ENCODE measurements around the gene TAS1R1.

TAS1R1 gene

DNA sequence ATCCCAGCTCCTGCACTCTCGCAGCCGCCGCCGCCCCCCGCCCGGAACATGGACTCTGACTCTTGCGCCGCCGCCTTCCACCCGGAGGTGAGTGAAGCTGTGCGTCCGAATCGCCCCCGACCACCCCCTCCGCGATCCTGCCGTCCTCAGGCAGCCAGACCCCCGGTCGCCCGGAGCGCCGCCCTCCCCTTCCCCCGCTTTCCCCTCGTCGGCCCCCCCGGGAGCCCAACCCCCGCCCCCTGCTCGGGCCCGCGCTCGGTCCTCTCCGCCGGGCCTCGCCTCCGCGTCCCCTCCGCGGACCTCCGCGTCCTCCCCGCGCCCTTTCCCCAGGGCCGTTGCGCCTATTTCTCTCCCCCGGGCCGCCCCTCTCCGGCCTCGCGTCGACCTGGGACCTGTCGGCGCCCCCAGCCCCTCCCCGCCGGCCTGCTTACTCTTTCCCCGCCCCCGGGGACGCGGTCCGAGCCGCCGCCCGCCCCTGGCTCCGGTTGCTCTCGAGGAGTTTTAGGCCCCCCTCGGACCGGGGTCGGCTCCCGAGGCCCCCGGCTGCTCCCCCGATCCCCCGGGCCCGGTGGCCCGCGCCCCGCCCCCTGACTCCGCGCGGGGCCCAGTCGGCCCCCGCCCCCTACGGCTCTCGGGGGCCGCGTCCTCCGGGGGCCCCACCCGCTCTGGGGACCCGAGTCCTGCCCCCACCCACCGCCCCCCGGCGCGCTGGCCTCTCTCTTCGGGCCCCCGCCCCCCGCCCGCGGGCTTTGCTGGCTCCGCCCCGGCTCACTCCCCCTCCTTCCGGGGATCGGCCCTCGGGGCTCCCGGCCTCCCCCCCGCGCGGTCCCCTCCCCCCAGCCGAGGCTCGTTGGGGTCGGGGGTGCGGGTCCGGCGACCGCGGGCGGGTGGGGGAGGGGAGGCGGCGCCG, 59.2 kb downstream of the TAS1R1 start:
- peak; percentile 47 to 52 for DNase-seq

DNA sequence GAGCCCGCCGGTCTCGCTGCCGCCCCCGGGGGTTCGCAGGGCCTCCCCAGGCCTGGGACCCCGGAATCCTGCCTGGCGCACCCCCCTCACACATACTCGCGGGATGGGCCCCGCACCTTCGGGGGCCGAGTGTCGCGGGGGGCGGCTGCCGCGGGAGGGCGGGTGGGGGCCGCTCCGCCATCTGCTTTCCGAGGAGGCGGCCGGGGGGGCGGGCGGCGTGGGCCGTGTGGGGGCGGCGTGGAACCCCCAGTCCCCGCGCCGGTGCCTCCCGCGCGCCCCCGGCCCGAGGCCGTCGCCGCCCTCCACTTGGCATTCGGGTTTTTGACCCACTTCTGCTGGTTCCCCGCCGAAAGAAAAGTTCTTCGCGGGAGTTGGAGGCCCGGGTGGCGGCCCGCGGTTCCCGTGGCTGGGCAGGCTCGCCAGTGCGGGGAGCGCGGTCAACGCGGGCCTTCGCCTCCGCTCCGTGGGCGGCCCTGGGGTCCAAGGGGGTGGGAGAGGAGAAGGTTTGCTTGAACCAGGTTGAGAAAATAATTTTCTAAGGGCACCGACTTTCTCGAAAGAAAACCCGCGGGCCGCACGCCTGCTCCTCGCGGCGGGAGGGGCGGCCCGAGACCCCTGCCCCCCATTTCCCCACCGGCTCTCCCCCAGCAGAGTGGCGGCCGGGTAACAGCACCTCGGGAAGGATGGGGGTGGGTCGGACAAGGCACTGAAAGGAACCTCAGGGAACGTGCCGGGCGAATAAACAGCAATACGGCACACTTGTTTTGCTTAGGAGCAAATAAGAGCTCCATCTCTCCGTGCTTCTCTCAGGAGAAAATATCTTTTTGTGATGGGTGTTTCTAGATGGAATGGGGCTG, 60.0 kb downstream of the TAS1R1 start:
- DNase-seq = peak; percentile 18 to 31

DNA sequence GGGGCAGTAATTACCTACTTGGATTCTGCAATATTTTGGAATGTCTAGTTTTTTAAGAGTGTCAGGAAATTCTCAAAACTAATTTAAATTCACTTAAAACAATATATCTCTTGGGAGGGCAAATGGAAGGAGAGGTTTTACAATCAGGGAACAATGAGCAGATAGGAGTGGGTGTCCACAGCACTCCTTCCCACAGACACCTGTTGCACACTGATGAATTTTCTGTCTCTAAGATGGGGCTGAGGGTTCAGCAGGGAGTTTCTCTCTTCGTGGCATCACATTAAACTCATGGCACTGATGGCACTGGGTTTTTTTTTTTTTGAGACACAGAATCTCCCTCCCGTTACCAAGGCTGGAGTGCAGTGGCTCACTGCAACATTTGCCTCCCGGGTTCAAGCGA, 63.9 kb downstream of the TAS1R1 start:
- DNase-seq = no peak

DNA sequence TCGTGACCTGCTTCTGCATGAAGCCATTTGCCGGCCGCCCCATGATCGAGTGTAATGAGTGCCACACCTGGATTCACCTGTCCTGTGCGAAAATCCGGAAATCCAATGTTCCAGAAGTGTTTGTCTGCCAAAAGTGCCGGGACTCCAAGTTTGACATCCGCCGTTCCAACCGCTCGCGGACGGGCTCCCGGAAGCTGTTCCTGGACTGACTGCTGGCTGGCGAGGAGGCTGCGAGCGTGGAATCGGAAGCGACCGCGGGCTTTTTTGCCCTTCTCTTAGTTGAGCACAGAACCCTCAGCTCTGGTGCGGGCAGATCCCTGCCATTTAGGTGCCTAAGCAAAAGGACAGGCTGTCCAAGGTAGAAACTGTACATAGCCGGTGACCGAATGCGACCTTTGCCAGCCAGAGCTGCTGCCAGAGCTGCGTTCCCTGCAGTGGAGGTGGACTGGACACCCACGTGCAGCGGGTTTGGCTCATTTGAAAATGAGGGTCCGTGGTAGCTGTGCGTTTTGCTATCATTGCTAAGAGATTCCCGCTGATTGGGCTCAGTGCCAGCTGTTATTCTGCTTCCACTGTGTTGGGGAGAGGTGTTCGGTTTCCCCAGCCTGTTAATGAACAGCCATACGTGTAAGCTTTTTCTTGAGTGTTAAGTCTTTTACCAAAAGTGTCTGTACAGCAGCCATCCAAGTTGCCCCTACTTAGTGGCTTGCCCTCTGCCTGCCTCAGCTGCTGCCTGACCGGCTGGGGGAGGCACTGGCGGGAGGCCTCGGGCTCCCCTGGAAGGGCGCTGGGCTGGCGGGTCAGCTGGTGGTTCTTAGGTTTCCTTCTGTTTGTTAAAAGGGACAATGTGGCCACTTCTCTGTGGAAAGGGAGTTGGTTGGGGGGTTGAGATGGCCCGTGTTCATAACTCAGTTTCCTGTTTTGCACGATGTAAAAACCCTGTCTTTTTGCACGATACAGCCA, 66.6 kb downstream of the TAS1R1 start:
- no peak for DNase-seq

DNA sequence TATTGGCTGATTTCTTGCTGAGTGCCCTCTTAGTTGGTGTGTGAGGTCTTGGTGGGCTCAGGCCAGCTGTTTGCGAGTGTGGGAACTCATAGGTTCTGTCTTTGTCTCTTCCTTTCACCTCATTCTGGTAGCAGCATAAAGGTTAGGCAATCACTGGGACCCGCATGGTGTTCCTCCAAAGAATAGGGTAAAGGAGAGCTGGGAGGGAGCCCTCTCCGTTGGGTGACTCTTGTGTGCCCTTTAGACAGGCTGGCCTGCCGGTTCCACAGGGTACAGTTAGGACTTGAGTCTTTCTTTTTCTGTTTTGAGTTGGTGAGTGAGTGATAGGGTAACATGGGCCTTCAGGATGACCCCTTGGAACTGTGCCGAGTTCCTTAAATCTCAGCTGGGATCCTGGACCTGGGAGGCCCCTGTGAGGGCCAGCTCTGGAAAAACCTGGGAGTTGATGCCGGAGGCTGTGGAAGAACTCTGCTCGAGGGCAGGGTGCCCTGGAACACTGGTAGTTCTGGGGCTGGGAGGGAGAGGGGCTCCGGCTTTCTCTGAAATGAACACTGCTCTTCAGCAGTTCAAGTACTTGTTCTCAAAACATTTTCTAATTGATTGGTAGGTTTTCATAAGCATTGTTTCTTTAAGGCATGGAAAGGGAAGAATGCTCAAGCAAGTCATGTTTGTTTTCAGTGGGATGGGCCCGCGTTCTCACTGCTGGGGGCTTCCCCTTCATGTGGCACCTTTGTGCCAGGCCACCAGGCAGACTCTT, 67.5 kb downstream of the TAS1R1 start:
- DNase-seq = no peak

DNA sequence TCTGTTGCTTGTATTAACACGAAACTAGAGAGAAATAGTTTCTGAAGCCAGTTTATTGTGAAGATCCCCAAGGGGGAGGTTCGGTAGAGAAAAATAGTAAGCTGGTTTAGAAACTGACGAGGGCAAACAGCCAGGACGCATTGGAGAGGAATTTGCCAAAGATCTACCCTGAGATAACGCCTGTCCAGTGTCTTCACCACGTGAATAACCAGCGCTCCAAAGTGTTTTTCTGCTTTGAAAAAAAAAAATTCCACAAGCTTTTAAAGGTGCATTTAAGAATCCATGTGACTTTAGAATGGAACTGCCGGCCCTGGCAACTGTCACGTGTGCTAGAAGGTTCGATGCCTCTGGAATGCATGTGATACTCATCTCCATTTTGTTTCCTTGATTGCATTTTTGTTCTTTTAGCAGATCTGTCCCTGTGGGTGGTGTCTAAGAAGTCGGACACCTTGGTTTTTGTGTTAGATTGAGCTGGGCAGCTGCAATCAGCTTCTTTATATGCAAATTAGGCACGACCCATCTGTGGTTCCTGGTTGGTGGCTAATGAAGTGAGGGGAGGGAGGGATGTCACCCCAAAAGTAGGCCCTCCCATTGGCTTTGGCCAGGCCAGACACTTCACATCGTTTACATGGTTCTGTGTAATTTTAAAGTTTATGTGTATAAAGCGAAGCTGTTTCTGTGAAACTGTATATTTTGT, 68.3 kb downstream of the TAS1R1 start:
- DNase-seq = no peak

DNA sequence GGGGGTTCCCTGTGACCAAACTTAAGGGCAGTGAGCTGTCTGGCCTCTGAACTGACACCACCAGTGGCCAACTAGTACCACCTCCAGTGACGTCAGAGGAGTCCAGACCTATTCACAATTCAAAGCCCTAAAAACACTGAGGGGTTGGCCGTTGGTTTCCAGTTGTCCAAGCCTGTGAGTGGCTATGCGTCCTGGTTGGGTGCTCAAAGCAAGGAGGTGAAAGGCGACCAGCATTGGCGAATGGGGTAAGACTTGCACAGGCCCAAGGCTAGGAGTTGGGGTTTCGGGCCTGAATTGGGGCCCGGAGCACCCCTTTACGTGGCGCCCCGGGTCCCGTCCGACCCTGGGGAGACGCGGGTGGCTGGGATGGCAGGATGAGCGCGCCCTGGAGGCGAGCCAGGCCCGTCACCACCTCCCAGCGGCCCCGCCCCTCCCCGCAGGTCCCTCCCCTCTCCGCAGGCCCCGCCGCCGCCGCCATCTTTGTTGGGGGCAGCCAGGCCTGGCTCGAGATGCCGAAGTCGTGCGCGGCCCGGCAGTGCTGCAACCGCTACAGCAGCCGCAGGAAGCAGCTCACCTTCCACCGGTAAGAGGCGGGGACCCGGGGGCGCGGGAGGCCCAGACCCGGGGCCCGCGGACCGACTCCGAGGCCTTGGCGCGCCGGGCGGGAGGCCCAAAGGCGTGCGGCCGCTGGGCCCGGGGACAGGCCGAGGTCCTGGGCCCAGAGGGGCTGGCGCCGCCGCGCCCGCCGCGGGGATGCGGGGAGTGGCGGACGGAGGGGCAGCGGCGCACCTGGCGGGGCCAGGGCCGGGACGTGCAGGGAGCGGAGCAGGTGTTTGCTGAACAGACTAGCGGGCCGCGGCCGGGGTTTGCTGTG, 69.8 kb downstream of the TAS1R1 start, which contains the start of gene THAP3:
THAP3 (plus strand) TSS at position 159 of the 874 bp plus-strand sequence; CDS start at position 510, 351 bp downstream.
- peak; percentile 89 to 91 for DNase-seq

DNA sequence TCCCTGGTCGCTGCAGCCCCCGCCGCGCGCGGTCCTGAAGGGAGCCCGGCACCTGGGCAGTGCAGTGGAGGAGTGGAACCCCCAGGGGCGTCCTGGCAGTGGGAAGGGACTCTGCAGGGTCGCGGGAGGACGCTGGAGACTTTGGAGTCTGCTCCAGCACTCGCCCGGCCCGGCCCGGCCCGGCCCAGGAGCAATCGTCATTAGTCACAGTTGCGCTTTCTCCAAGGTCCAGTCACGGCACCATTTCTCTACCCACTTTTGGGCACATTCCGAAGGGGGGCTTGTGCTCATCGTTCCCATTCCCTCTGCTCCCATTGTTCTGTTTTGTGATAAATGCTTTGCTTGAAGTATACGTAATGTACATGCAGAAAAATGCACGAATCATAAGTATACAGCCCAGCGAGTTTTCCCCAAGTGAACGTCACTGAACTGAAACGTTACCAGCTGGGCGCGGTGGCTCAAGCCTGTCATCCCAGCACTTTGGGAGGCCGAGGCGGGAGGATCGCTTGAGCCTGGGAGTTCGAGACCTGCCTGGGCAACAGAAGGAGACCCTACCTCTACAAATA, 70.6 kb downstream of the TAS1R1 start:
- no peak for DNase-seq

DNA sequence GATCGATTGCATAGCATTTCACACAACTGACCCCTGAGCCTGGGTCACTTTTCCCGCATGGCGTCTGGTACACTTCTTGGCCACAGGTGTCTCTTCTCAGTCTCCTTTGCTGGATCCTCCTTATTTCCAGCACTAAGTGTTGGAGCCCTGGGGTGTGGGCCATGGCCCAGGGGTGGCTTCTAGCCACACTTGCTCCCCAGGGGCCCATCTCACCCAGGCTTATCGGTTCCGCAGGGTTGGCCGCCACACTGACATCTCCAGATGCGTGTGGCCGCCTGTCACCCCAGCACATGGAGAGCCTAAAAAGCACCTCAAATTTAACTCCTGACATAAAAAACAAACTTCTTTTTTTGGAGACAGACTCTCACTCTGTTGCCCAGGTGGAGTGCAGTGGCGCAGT, 71.9 kb downstream of the TAS1R1 start:
- DNase-seq = no peak

DNA sequence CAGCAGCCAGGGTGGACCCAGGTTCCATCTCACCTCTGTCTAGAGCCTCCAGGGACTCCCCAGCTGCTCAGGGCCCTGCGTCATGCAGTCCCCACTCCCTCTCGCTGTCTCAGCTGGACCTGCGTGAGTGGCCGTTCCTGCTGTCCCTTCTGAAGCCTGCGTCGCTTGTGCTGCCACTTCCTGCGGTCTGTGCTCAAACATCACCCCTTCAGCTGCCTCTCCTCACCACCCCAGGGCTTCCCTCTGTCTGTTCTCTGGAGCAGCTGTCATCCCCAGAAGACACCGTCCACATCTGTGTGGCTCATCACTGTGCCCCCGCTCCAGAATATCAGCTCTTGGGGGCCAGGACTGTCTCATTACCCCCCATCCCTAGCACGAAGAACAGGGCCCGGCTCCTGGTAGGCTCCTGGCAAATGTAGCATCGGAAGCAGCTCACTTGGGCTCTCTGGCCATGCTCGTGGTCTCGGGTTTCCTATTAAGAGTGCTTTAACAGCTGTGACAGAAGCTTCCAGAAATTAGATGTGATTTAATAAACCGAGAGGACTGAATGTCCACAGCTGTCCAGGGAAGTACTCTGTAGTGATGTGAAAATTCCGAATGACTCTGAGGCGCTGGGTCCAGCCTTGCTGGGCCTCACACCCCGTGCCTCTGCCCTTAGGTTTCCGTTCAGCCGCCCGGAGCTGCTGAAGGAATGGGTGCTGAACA, 72.9 kb downstream of the TAS1R1 start:
- DNase-seq = no peak

DNA sequence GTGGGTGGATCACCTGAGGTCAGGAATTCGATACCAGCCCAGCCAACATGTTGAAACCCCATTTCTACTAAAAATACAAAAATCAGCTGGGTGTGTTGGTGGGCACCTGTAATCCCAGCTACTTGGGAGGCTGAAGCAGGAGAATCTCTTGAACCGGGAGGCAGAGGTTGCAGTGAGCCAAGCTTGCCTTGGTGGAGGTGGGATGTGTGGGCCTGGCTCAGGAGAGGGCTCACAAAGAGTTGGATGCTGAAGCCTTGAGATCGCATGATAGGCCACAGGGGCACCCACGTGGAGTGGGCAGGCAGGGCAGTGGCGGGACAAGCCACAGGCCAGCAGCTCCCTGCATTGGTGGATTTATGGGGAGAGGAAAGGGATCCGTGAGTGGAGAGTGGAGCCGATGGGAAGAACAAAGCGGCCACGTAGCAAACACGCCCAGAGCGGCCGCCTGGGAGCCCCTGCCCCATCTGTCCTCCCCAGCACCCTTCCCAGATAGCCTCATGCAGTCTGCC, 73.9 kb downstream of the TAS1R1 start:
- no peak for DNase-seq
